DMS79 treated with DMSO at 0.1 percent for 48 hours (cell line): ENCODE measurements around the gene STRIP1.

Source experiments
- DNase-seq: peaks from one replicate; lab custom pipeline; 2025; lab: John Stamatoyannopoulos, UW

STRIP1 gene

DNA sequence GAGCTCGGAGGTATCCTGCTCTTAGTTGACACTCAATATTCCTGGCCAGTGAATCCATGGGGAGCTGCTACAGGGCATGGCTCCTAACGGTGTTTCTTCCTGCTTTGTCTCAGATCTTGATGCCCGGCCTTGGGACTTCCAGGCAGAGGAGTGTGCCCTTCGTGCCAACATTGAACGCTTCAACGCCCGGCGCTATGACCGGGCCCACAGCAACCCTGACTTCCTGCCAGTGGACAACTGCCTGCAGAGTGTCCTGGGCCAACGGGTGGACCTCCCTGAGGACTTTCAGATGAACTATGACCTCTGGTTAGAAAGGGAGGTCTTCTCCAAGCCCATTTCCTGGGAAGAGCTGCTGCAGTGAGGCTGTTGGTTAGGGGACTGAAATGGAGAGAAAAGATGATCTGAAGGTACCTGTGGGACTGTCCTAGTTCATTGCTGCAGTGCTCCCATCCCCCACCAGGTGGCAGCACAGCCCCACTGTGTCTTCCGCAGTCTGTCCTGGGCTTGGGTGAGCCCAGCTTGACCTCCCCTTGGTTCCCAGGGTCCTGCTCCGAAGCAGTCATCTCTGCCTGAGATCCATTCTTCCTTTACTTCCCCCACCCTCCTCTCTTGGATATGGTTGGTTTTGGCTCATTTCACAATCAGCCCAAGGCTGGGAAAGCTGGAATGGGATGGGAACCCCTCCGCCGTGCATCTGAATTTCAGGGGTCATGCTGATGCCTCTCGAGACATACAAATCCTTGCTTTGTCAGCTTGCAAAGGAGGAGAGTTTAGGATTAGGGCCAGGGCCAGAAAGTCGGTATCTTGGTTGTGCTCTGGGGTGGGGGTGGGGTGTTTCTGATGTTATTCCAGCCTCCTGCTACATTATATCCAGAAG lies 19.4 kb downstream of the STRIP1 start:
- DNase-seq: peak; percentile 28

DNA sequence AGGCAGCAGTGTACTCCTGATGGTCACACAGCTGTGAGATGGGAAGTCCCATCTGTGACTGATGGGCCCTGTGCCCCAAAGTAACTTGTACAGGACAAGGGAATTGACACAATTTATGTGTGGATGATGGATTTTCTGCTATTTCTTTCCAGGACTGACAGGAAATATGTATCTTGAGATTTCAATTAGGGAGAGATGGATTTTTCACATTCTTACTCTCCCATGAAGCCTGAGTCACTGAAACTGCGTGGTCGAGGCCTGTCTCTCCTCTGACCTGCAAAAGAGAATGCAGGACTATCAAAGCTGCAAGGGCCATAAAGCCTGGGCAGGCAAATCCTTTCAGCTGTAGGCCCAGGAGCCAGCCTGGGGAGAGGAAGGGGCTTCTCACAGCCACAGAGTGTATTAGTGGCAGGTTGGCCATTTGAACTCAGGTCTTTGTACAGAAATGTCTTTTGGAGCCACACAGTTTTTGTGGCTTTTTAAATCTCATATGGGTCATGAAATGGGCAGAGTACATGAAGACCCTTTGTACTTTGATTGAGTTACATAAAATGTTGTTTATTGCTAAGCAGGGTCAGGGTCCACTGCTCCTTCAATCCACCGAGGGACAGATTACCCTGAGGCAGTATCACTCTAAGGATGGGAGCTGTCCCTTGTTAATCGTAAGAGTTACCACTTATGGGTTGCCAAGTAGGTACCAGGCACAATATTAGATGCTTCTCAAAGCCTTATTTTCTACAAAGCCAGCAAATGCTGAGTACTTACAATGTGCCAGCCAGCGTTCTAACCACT lies 21.3 kb downstream of the STRIP1 start:
- DNase-seq: no peak

DNA sequence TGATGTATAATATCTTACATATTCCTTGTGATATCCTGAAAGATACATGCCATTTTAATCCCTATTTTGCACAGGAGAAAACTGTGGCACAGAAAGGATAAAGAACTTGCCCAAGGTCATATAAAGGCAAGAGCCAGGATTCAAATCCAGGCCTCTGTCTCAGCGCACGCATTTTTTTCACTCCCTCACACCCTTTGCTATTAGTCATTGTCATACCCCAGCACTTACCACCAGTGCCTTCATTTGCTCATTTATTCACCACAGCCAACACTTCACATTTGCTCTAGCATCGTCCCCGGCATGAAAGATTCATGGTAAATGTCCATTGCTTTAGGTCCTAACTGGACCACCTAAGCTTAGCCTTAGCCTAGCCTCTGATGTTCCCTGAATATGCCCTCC lies 21.9 kb downstream of the STRIP1 start:
- DNase-seq: no peak

DNA sequence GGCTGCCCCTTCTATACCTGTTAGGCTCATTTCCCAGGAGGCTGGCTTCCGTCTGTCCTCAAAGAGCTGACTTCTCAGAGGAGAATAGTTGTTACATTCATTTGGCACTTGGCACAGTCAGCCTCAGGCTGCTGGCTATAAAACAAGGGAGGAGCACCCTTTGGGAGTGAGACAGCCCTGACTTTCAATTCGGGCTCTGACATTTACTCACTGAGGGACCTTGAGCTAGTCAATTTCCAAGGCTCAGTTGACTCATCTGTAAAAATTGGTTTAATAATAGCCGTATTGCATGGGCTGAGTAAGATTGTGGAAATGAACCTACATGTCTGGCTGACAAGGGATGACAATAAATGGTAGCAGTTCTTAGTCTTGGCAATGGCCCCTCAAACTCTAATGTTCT lies 22.4 kb downstream of the STRIP1 start:
- no peak for DNase-seq

DNA sequence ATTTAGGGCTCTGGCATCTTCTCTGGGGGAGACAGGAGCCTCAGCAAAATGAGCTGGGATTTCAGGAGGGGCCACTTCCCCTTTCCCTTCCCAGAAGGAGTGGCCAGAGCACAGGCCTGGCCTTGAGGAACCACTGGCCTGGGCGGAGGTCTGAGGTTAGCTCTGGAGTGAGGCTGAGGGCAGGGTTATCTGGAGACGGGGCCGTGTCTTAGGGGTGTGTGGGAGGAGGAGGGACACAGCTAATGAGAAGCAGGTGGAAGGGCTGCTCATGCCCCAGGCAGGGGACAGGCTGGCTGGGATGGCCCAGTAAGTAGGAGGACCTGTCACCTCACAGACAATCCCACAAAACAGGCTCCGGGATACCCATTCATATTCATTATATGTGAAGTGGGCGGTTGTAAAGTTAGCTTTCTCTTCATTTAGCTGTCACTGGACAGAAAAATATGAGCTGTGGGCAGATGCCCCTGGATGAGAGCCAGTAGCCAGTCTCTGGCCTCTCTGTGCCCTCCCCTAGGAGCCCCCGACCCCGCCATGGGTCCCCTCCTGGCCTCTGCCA lies 23.6 kb downstream of the STRIP1 start:
- no peak for DNase-seq

DNA sequence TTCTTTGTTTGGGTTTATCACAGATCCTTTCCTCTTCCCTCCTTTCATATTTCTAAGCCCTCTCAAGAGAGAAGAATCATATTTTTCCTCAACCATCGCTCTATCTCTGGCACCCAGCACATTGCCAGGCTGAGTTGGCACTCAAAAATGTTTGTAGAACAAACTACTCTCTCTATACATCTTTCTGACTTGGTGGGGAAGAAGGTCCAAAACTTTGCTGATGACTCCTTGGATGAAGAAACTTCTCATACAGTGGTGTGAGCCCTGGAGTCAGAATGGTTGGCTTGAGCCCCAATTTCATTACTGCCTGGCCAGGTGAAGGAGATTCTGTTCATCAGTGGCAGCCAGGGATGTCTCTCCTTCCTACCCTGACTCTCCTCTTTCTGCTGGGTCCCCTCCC lies 24.2 kb downstream of the STRIP1 start:
- DNase-seq: no peak

DNA sequence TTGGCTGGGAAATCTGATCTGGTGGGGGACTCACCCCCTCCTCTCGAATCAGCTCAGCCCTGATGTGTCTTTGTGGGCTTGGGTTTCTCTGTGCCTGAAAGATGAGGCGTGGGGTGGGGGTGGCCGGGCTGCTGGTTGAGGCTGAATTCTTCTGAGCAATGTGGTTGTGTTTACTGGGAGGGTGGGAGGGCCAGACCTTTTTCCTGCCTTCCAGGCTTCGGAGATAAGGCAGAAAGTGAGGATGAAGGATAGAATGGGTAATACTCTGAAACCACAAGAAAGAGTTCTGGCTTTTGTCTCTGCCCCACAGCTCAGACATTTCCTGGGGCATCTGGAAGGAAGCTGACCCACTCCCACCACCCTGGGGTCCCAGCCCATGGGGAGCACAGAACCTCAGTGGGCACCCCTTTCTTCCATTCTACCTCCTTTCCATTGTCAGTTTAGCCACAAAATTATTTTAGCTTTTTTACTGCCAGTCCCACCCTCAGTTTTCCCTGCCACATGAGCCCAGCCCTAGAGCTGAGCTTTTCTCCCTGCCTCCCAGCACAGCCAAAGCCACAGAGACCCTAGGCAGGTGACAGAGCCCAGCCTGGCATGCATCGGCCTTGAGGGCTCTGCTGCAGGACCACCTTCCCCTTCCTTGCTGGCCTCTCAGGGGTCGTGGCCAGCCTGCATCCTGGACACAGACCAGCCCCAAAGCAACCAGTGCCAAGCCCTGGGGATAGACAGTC lies 24.9 kb downstream of the STRIP1 start:
- no peak for DNase-seq

DNA sequence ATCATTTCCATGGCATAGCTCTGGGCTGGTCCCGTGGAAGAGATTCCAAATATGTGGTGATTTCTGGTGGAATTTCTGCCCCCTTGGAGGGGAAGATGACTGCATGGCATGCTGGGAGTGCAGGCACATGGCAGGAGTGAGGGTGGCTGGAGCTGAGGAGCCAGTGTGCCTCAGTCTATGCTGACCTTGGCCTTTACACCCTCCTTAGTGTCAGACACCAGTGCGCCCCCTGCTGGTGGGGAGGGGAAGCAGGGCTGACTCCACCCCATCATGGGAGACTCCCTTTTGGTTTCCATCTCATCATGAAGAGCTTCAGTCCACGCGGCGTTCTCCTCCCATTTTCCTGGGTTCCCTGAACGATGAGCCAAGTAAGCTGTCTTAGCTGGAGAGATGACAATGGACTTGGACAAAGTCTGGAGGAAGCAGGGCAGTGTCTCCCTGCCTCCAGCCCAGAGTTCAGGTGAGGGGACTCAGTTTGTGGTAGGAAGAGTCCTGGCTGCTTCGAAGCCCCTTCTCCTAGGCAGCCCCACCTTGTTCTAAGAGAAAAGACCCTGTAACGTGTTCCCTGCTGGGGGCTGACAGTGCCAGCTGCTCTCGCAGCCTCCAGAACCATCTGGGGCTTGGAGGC lies 25.7 kb downstream of the STRIP1 start:
- no peak for DNase-seq

DNA sequence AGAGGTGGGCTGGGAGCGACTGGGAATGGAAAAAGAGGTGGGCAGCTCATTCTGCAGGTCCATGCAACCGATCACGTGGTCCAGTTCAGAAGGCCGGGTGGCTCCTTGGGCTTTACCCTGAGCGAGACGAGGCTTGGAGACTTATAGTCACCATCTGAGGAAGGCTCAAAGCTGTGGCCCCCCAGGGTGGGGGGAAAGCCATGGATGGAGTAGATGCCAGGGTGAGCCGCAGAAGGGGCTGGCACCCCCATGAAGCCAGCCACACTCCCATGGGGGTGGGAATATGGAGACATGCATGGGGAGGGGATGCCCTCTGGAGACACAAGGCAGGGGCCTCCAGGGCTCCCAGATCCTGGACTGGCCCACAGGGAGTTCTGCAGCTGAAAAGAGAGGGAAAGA lies 26.2 kb downstream of the STRIP1 start:
- no peak for DNase-seq

DNA sequence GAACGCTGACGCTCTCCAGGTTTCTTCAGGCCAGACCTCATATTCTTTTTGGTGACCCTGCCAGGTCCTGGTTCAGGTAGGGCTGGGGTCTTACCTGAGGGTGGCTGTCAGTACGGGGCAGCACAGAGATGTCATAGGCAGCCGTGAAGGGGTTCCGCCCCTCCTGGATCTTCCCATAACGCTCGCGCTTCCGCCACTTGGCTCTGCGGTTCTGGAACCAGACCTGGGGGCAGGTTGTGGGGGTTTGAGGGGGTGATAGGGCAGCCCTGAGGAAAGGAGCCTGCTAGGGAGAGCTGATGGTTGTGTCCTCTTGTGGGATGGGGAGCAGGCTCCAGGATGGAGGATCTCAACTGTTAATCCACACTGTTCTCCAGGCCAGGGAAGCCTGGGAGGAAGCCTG lies 26.9 kb downstream of the STRIP1 start:
- DNase-seq: no peak

DNA sequence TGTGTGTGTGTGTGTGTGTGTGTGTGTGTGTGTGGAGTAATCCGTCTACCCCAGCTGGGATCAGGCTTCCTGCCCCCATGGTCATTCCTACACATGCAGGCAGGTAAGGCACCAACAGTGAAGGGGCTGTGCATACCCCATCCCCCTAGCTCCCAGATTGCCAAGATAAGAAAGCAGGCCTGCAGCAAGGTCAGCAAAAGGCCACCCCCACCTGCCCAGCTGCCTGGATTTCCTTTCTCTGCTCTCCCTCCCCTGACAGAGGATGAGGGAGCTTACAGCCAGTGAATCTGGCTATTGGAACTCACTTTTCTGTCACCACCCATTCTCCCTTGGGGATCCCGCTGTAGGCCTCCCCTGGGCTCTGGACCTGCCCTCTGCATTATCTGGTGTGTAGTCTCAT lies 28.2 kb downstream of the STRIP1 start:
- no peak for DNase-seq

DNA sequence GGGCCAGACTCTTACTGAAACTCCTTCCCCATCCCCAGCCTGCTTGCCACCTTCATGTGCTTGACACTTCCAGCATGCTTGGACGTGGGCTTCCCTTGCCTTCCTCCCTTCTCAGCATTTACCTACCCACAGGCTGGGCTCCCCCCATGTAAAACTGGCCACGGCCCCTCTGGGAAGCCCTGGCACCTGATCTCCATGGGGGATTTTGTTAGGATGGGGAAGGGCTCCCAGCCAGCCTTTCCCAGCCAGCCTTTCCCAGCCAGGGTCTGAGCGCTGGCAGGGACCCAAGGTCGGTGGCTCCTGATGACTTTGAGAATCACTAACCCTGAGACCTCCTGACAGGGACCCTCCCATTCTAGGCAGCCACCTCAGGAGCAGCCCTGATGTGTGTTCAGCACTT lies 29.4 kb downstream of the STRIP1 start:
- DNase-seq: no peak

DNA sequence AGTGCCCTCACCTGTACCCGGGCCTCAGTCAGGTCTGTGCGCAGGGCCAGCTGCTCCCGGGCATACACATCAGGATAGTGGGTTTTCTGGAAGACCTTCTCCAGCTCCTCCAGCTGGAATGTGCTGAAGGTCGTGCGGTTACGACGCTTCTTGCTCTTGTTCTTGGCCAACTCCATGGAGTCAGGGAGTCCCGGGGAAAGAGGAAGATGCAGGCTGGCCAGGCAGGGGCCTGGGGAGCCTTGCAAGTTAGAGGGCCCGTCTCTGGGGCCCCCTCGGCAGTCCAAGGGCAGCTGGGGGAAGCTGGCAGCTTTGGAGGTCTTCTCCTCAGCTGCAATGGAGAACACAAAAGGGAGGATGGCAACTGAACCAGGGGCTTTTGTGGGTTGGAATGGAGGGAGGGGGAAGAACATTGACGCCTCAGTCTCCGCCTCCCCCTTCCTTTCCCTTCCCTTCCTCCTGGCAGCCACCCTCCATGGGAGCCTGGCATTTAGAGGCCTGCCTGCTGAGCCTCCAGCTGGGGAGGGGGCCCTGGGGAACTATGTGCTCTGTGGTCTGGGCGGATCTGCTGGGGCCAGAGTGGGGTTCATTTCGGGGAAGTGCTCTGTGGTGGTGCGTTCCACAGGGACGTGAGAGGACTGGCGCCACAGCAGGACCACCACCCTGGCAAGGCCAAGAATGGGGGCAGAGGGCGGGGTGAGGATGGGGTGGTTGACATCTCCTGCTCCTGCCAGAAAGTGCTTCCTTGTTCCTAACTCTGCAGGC lies 30.3 kb downstream of the STRIP1 start:
- no peak for DNase-seq

DNA sequence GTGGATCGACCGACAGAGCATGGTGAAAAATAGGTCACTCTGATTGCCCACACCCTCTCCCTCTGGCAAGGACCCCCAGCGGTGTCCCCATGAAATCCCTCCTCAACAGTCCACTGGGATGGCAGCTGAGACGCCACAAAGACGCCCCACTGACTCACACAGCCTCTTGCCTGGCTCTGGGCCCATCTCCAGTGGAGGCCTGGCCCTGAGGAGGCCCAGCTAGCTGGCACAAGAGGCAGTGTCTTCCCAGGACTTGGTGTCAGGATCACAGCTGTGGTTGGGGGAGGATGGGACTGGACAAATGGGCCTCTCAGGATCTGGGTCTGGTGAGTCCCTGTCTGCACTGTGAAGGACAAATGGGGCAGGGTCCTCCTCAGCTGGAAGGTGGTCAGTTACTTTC lies 31.4 kb downstream of the STRIP1 start:
- DNase-seq: no peak

DNA sequence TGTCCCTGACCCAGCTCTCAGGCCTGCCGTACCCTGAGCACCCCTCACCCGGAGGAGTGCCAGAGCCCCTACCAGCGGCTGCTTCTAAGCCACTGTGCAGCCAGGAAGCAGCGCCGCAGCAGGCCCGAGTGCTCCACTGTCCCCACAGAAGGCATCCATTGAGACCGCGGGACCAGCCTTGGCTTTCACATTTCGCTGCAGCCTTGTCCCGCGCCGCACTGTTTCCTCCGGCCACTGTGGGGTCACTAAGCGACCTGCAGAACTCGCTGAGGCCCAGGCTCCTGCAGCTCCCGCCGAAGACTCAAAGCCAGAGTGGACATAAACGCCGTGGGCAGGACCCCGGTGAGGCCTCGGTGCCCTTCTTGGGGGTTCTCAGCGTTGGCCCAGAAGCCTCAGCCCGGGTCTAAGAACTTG lies 33.1 kb downstream of the STRIP1 start:
- DNase-seq: no peak

DNA sequence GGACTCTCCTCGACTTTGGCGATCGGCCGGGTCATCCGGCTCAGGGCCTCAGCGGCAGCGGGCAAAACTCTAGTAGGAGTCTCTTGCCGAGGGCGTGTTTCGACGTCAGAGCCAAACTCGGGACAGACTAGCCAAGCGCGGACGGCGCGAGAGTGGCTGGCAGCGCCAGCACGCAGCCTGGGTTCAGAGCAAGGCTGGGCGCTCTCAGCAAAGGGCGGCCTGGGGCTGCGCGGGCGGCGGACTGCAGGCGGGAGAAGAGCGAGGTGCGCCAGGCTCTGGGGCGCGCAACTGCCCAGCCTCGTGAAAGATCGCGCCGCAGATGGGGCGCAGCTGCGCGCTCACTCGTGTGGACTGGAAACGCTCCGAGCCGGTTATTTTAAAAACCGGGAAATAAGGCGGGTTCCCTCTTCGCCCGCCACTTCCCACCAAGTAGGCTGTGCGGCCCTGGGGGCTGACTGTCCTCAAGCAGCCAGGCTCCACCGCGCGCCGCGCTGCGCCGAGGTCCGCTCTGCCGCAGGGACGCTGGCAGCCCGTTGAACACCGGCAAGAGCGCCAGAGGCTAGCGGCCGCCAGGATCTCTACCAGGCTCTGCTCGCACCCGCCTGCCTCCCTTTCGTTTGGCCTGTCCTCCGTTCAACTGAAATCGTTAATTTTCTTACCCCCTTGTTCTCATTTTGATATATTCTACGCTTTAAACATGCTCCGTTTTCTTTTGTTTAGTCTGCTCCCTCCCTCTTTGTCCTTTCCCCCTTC lies 33.6 kb downstream of the STRIP1 start:
- DNase-seq: no peak

DNA sequence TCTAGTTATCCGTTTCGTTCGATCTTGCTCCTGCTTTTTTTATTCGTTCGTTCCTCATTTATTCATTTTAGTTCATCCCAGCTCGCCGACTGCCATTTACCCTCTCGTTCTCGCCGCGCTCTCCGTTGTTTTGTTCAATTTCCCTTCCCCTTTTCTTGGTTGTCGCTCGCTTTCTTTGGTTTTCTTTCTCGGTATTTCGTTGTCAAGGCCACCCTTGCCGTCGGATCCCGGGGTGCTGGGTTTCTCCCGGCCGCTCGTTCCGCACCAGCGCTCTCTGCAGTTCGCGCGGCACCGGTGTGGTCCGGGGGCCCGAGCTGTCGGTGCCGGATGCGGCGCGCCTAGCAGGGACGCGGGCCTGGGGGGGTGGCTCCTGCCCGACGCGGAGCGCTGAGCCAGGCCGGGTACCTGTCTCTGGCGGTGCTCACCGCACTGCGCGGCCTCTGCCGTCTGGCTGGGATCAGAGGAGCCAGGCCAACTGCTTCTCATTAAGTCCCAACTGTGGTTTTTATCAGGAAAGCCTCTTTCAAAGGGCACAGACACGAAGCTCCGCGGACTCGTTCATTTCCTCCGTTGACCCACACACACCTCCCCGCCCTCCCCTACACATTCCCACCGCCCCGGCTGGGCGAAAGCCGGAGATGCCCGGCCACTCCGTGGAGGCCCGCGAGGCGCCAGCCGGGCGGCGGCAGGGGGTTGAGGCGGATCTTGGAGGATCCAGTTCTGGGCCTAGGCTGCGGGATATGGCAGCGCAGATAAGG lies 34.4 kb downstream of the STRIP1 start:
- no peak for DNase-seq

DNA sequence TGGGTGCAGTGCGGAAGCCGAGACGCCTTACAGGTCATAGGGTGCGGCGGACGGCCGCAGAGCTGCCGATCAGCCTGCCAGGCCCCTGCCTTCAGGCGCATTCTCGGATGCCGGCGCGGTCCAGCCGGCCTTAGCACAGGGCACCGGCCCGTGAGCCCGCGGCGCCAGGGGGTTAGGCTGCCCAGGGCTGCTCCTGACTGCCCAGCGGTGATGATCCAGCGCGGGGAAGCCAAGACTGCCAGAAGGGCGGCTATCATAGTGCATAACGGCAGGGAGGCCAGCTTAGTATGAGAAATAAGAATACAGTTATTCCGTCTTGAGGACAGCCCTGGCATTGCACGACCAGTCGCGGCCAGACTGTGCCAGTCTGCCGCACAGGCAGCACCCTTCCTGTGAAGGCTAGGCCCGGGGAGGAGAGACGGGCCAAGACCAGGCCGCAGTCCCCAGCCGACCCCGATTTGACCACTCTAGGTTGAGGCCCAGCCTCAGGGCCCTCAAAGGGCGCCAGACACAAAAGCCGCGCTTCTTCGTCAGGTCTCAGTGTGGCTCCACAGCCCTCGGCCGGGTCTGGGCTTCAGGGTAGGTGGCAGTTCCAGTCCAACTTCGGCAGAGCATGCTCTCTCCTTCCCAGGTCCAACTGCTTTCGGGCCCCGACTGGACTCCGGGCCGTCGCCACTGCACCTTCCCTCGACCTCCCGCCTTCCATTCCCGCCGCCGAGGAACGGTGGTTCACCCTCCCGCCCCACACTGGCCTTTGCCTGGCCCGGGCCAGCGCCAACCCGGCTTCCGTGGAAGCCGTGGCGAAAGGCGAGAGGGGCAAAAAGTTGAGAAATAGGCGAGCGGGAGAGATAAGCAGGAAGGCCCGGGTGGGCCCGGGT lies 35.2 kb downstream of the STRIP1 start:
- DNase-seq: no peak

DNA sequence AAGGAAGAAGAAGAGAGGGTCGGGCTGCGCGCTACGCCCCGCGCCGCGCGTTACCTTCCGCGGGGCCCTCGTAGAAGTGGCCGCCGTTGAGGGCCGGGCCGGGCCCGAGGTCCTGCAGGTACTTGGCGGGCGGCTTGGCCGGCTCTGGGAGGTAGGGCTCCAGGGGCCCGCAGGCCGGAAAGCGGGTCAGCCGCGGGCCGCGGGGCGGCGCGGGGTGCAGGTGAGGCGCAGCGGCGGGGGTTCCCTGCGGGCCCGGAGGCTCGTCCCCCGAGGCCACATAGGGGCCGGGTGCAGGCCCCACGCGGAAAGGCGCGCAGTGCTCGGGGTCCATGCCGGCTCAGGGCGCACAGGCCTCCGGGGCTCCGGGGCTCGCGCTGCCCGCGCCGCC lies 35.9 kb downstream of the STRIP1 start:
- no peak for DNase-seq
